ENCODE measurements around the gene PPIB.

Gene PPIB

DNA sequence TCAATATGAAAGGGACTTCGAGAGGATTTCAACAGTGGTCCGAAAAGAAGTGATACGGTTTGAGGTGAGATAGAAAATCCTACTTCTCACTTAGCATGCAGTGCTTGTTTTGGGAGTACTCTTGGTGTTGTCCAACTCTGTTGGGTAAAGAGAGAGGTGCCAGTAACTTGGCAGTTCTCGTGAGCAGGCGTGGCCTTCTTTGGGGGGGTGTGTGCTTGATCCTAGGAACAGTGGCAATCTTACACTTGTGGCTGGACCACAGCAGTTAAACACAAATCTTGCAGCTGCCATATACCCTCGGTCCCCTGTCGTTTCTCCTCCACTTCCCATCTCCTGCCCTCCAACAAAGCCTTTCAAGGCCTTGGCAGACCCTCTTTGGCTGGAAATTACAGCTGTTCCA is 26.5 kb downstream of the PPIB start:
- TF ChIP-seq CTCF (IDR thresholded peaks at IDR 0.05) (no peak), ZFX (IDR thresholded peaks at IDR 0.05; ENCODE audit: borderline replicate concordance) (no peak)
- no peak overlapping the region for H3K27ac ChIP-seq

- TF ChIP-seq CTCF (IDR thresholded peaks at IDR 0.05): no peak
- TF ChIP-seq ZFX (IDR thresholded peaks at IDR 0.05; ENCODE audit: borderline replicate concordance): no peak
- no peak overlapping the region for H3K27ac ChIP-seq
Observed at GRCh38 chr15:64134345-64134829, 28.4 kb downstream of the PPIB start.

DNA sequence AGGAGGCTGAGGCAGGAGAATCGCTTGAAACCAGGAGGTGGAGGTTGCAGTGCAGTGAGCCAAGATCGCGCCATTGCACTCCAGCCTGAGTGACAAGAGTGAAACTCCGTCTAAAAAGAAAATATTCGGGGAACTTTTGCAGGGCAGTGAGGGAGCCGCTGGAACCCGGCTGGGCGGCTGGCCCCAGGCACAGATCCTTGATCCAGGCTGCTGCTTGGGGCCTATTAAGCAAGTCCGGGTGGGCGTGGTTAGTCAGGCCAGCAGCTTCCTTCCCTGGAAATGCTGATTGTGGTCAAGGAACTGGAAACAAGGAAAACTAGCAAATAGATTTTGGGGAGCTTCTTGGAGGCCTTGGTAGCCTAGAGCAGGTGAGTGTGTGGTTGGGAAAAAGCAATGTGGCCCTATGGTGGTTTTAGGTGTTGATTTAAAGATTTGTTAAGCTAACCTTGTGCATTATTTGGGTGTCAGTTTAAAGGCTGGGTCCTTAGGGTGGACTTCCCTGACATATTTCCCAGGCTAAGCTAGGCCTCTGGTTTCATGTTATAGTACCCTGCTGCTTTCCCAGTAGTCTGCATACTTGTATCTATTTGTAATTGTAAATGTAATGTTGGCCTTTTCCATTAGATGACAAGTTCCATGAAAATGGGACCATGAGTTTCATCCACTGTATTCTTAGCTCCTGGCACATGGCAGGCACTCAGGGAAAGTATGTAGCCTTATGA is 29.0 kb downstream of the PPIB start:
- TF ChIP-seq ZFX (IDR thresholded peaks at IDR 0.05; ENCODE audit: borderline replicate concordance) (no peak), CTCF (IDR thresholded peaks at IDR 0.05) (no peak)
- H3K27ac ChIP-seq: no peak overlapping the region

- H3K27ac ChIP-seq: no peak overlapping the region
- TF ChIP-seq CTCF (IDR thresholded peaks at IDR 0.05): no peak
- TF ChIP-seq ZFX (IDR thresholded peaks at IDR 0.05; ENCODE audit: borderline replicate concordance): no peak
Observed at GRCh38 chr15:64132217-64132616, 30.6 kb downstream of the PPIB start.

DNA sequence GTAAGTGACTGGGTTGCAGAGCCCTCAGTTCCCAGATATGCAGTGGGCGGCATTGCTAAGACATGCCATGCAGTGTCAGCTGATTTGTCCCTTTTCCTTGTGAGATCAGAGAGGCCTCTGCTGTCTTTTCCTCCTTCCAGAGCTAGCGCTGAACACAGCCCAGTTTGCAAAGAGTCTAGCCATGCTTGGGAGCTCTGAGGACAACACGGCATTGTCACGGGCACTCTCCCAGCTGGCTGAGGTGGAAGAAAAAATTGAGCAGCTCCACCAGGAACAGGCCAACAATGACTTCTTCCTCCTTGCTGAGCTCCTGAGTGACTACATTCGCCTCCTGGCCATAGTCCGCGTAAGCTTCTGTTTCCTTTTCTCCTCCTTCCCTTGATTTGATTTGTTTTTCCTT is 31.3 kb downstream of the PPIB start:
- no peak for TF ChIP-seq CTCF (IDR thresholded peaks at IDR 0.05)
- no peak for TF ChIP-seq ZFX (IDR thresholded peaks at IDR 0.05; ENCODE audit: borderline replicate concordance)
- H3K27ac ChIP-seq: no peak overlapping the region

DNA sequence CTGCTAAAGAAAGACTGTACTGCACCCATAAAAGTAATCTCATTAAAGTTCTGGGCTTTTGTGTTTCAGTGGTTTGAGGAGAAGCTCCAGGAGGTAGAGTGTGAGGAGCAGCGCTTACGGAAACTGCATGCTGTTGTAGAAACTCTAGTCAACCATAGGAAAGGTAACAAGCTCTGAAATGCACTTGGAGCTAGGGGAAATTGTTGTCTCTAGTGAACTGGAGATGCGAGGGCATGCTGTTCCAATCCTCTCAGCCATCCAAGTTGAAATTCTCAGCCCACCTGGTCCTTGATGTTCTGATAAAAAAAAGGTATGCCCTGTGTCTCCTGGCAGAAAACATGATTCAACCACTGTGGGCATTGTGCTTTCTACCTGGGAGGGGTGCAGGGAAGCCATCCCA is 32.7 kb downstream of the PPIB start:
- no peak overlapping the region for H3K27ac ChIP-seq
- TF ChIP-seq CTCF (IDR thresholded peaks at IDR 0.05): no peak
- TF ChIP-seq ZFX (IDR thresholded peaks at IDR 0.05; ENCODE audit: borderline replicate concordance): no peak

- no peak for TF ChIP-seq ZFX (IDR thresholded peaks at IDR 0.05; ENCODE audit: borderline replicate concordance)
- no peak for TF ChIP-seq CTCF (IDR thresholded peaks at IDR 0.05)
Observed at GRCh38 chr15:64127521-64128270, 35.1 kb downstream of the PPIB start.

More at GRCh38 chr15:64127521-64128270, 35.1 kb downstream of the PPIB start:
- H3K27ac ChIP-seq: no peak overlapping the region

All from 22Rv1 (cell line).